HepG2 (cell line): Measurements from ENCODE around the gene SMLR1. TPM values are rescaled to one million over a fixed set of nuclear protein-coding genes. Genes with fewer than 3 reads are reported as not detected.
A peak's percentile ranks its signal among the peaks of the same experiment; 100 is the strongest.

Source experiments
- DBP ChIP-seq: sonication (generic); formaldehyde crosslinking; IDR thresholded peaks from 2 replicates; pipeline ENCODE4 v1.4.0; 2020; ENCODE audit warnings: missing genetic modification reagents; ENCODE audit errors: not compliant biosample characterization
- FOXA3 ChIP-seq: IDR thresholded peaks from 2 replicates; pipeline ENCODE4 v1.6.1; 2016; ENCODE audit warnings: missing genetic modification reagents, missing compliant biosample characterization
- FOXC1 ChIP-seq: sonication (generic); formaldehyde crosslinking; IDR thresholded peaks from 2 replicates; pipeline ENCODE4 v1.8.0; 2022; ENCODE audit warnings: mild to moderate bottlenecking, missing genetic modification reagents, borderline replicate concordance
- FUBP1 ChIP-seq: sonication (generic); formaldehyde crosslinking; IDR thresholded peaks from 2 replicates; pipeline ENCODE4 v1.5.1; 2020; ENCODE audit warnings: missing genetic modification reagents, mild to moderate bottlenecking, borderline replicate concordance
- GATAD1 ChIP-seq: IDR thresholded peaks from 2 replicates; pipeline ENCODE4 v1.6.1; 2016; ENCODE audit warnings: missing genetic modification reagents, missing compliant biosample characterization
- GATAD2A ChIP-seq: IDR thresholded peaks from 2 replicates; pipeline ENCODE4 v1.6.1; 2016
- HDAC1 ChIP-seq: sonication (generic); formaldehyde crosslinking; IDR thresholded peaks from 2 replicates; pipeline ENCODE4 v1.5.1; 2020; ENCODE audit warnings: mild to moderate bottlenecking, missing genetic modification reagents
- KDM5A ChIP-seq: fragments of 200-600 bp; sonication (generic); IDR thresholded peaks from 2 replicates; pipeline ENCODE4 v1.7.0; 2018; ENCODE audit warnings: antibody characterized with exemption, mild to moderate bottlenecking, low read length, borderline replicate concordance
- MBD4 ChIP-seq: IDR thresholded peaks from 2 replicates; pipeline ENCODE4 v1.6.1; 2012; ENCODE audit warnings: low read length, inconsistent platforms, borderline replicate concordance
- NR2F1 ChIP-seq, 2 experiments: fragments of 450-650 bp in 1 of 2; formaldehyde crosslinking in 1 of 2; IDR thresholded peaks; 2 replicates each; pipeline versions ENCODE4 v1.5.0 to v1.6.1; 2016 to 2020; ENCODE audit warnings: mild to moderate bottlenecking in 1 of 2, missing compliant biosample characterization in 1 of 2, missing genetic modification reagents in 1 of 2, moderate library complexity in 1 of 2
- PITX1 ChIP-seq: sonication (generic); formaldehyde crosslinking; IDR thresholded peaks from 2 replicates; pipeline ENCODE4 v1.5.1; 2020; ENCODE audit warnings: mild to moderate bottlenecking, missing genetic modification reagents
- POLR2AphosphoS5 ChIP-seq: IDR thresholded peaks from 2 replicates; pipeline ENCODE4 v1.6.1; 2012; ENCODE audit warnings: low read depth, low read length
- SETDB1 ChIP-seq: sonication (generic); formaldehyde crosslinking; IDR thresholded peaks from 2 replicates; pipeline ENCODE4 v1.5.1; 2020; ENCODE audit warnings: missing genetic modification reagents, mild to moderate bottlenecking, borderline replicate concordance
- SIN3A ChIP-seq: IDR thresholded peaks from 2 replicates; pipeline ENCODE4 v1.6.1; 2011; ENCODE audit warnings: low read depth, mild to moderate bottlenecking, control low read depth, low read length, borderline replicate concordance
- SNAPC2 ChIP-seq: sonication (generic); formaldehyde crosslinking; IDR thresholded peaks from 2 replicates; pipeline ENCODE4 v1.8.1; 2022; ENCODE audit warnings: mild to moderate bottlenecking, missing genetic modification reagents
- ZFP90 ChIP-seq: sonication (generic); formaldehyde crosslinking; IDR thresholded peaks from 2 replicates; pipeline ENCODE4 v1.8.0; 2022; ENCODE audit warnings: missing genetic modification reagents, mild to moderate bottlenecking, inconsistent platforms, borderline replicate concordance
- ZNF230 ChIP-seq: sonication (generic); formaldehyde crosslinking; IDR thresholded peaks from 2 replicates; pipeline ENCODE4 v1.4.0; 2020; ENCODE audit warnings: mild to moderate bottlenecking, missing genetic modification reagents
- ZNF317 ChIP-seq: sonication (generic); formaldehyde crosslinking; IDR thresholded peaks from 2 replicates; pipeline ENCODE4 v1.5.0; 2020; ENCODE audit warnings: mild to moderate bottlenecking, missing genetic modification reagents
- ZNF407 ChIP-seq: sonication (generic); formaldehyde crosslinking; IDR thresholded peaks from one replicate; pipeline ENCODE4 v1.5.1; 2020; ENCODE audit warnings: mild to moderate bottlenecking, missing genetic modification reagents; ENCODE audit errors: not compliant biosample characterization
- polyA plus RNA-seq, 8 experiments: library from polyadenylated mRNA; depleted of rRNA in 3 of 8; stranded (reverse) in 7 of 8; unstranded in 1 of 8; fragments of >200 nt; fragmentation: Illumina TruSeq in 4 of 8; extraction: Trizol in 4 of 8; gene quantifications; 2 replicates each; pipeline versions ENCODE4 v1.2.1 to v1.2.3, GENCODE V29; 2011 to 2016; ENCODE audit warnings: low read depth in 4 of 8, missing spikeins in 1 of 8, mixed read lengths in 1 of 8; ENCODE audit not compliant: insufficient read depth in 1 of 8
- total RNA-seq, 5 experiments: library from RNA; depleted of rRNA; stranded (reverse); fragments of >200 nt; fragmentation: Illumina TruSeq; extraction: Trizol; gene quantifications; 2 replicates each; pipeline ENCODE4 v1.2.3, GENCODE V29; 2016; ENCODE audit warnings: low read depth in 1 of 5

Gene SMLR1
- total and polyA plus RNA-seq, 2 of the 13 experiments (the other 11 are each of a cell fraction or from before 2014, with no cell fraction given): 41.8 to 104 TPM

GRCh38 chr6:130843575-130844320 is 16.5 kb downstream of the SMLR1 start (continued):
- TF ChIP-seq NR2F1 (CRISPR knock-in tag; IDR thresholded peaks at IDR 0.05): peak in 1 of 2 experiments; percentile 12; a peak in 1 of 4 replicates
- no peak for TF ChIP-seq SIN3A
- no peak for TF ChIP-seq FUBP1 (CRISPR knock-in tag)
- no peak for TF ChIP-seq HDAC1
- no peak for TF ChIP-seq FOXC1 (CRISPR knock-in tag)
- TF ChIP-seq FOXA3 (CRISPR knock-in tag): peak; percentile 54
- TF ChIP-seq GATAD1 (CRISPR knock-in tag): 0 out of 2 replicates have a peak, but pooled peaks have one; percentile 15
- no peak for TF ChIP-seq DBP (CRISPR knock-in tag)
- no peak for TF ChIP-seq KDM5A
- 0 out of 2 replicates have a peak, but pooled peaks have one; percentile 37 for TF ChIP-seq SNAPC2 (CRISPR knock-in tag)
- TF ChIP-seq POLR2AphosphoS5: 0 out of 2 replicates have a peak, but pooled peaks have one; percentile 22
- TF ChIP-seq GATAD2A: 0 out of 2 replicates have a peak, but pooled peaks have one; percentile 26
- no peak for TF ChIP-seq ZFP90 (CRISPR knock-in tag)
- TF ChIP-seq ZNF230 (CRISPR knock-in tag): no peak
- TF ChIP-seq SETDB1 (CRISPR knock-in tag): no peak
- no peak for TF ChIP-seq MBD4
- peak; percentile 94 for TF ChIP-seq ZNF317
- TF ChIP-seq ZNF407 (CRISPR knock-in tag): no peak
- TF ChIP-seq PITX1 (CRISPR knock-in tag): no peak
